HG02938 (cell line): ENCODE results near the gene SPEN.
"Not testable (repeated sequence)": the region's sequence is repeated elsewhere in the genome, so short reads cannot be mapped to it uniquely, and the experiment has no call there.

Source experiments
- ATAC-seq: cut with Tn5 transposase; IDR thresholded peaks from one replicate; pipeline ENCODE4 v1.9.1; 2021; ENCODE audit warnings: mild to moderate bottlenecking, moderate library complexity; ENCODE audit not compliant: unreplicated experiment

SPEN gene

GRCh38 chr1:15975358-15975804 lies 127.9 kb downstream of the SPEN start:
- ATAC-seq, result peak; percentile 42

- peak; percentile 77 for ATAC-seq
These were observed 128.5 kb downstream of the SPEN start, which contains the start of gene ZBTB17 for GRCh38 chr1:15975805-15976680. Gene ZBTB17, minus strand, starts transcription at chr1:15976101. Its CDS starts 27,606 bp downstream, at chr1:15948495.

DNA sequence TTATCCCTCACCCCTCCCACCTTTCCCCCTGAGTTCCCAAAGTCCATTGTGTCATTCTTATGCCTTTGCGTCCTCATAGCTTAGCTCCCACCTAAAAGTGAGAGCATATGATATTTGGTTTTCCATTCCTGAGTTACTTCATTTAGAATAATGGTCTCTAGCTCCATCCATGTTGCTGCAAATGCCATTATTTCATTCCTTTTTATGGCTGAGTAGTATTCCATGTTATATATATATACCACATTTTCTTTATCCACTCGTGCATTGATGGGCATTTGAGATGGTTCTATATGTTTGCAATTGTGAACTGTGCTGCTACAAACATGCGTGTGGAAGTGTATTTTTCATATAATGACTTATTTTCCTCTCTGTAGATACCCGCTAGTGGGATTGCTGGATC lies 130.4 kb downstream of the SPEN start:
- ATAC-seq, result not testable (repeated sequence)

DNA sequence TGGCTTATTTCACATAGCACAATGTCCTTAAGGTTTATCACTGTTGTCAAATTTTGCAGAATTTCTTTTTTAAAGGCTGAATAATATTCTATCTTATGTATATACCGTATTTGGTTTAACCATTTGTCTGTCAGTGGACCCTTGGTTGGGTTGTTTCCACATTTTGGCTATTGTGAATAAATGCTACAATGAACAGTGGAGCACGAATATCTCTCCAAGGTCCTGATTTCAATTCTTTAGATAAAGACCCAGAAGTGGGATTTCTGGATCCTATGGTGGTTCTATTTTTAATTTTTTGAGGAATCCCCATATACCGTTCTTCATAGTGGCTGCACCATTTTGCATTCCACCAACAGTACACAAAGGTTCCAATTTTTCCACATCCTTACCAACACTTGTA lies 134.2 kb downstream of the SPEN start:
- no peak for ATAC-seq

DNA sequence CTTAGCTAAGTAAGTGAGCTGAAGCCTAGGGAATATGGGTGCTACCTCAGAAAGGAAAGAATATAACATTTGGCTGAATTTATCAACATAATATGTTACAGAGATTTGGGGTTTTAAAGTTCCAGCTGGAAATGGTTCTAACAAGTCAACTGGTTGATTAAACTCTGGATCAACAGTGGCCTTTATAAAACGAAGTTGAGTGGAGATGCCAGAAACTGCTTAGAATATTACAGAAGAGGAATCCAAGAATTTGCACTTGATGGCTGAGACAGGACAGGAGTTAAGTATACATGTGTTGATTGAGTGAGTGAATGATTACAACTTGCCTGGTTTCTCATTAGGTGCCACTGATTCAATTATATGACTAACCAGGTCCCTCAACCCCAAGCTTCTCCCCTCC lies 135.8 kb downstream of the SPEN start:
- ATAC-seq, result no peak

- no peak for ATAC-seq
These were observed 138.2 kb downstream of the SPEN start for GRCh38 chr1:15985611-15986297.

DNA sequence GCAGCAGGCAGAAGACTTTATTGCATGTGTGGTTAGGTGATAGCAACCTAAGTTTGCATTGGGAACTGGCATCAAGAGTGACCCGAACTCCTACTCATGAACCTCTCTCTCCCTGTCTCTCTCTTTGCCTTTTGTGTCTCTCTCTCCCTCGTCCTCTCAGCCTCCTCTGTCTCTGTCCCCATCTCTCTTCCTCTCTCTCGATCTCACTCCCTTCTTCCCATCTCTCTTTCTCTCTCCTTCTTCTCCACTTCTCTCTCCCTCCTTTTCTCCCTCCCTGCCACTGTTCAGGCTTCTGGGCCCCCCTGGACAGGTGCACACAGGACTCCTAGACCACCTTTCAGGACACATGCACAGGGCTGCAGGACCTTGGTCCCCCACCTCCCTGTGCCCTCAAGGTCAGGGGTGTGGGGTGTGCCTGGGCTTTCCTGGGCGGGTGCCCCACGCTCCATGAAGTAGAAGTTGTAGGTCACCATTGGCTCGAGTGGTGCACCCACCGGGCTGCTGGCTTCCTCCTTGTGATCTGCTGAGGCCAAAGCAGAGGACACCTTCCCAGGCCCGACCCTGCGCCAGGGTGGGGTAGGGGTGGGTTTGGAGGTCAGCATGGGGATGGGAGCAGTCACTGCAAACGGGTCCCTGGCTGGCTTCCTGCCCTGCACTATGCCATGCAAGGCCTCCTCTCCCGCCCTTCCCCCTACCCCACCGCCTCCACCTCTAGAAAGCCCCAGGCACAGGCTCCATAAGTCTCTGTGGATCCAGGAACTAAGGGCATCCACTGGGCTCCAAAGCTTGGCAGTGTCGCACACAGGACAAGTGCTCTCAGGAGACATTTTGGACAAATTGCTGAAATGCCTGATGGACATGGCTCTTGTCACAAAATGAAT lies 141.6 kb downstream of the SPEN start:
- no peak for ATAC-seq

GRCh38 chr1:15989776-15990175 lies 142.3 kb downstream of the SPEN start:
- ATAC-seq, result no peak
